DMS 273 (cell line): ENCODE results near the gene HLCS.

Source experiments
- DNase-seq: peaks from one replicate; lab custom pipeline; 2025; ENCODE audit not compliant: unreplicated experiment; lab: John Stamatoyannopoulos, UW

HLCS gene

DNA sequence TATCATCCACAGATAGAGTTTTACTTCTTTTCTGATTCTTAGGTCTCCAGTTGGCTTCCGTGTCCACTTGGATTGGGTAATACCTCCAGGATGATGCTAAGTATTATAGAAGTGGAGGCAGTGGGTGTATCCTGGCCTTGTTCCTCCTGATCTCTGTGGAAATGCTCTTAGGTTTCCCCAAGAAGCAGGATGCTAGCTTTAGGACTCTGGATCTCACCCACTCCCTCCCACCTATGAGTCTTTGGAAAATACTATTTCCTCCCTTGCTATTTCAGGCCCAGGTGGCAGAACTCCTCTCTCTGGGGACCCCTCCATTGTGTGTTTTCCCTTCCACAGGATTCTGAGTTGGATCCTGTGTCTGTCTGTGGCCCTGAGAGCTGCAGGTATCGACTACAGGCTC is 180.9 kb downstream of the HLCS start:
- no peak for DNase-seq

DNA sequence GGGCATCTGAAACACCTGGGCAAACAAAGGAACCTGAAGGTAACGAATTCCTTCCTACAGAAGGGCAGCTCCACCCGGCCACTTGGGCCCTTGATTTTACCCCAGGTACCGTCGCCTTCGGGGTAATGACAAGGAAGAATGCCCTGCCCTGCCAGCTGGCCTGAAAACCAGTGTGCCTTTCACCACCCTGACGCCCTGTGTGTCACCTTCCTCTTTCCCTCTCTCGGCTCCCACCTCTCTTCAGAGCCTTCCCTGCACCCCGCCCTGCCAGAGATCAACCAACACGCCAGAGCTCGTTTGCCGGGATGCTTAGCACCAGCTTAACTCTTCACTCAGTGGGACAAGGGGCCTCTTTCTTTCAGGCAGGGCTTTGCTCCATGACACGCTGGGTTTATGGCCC is 181.5 kb downstream of the HLCS start:
- no peak for DNase-seq

DNA sequence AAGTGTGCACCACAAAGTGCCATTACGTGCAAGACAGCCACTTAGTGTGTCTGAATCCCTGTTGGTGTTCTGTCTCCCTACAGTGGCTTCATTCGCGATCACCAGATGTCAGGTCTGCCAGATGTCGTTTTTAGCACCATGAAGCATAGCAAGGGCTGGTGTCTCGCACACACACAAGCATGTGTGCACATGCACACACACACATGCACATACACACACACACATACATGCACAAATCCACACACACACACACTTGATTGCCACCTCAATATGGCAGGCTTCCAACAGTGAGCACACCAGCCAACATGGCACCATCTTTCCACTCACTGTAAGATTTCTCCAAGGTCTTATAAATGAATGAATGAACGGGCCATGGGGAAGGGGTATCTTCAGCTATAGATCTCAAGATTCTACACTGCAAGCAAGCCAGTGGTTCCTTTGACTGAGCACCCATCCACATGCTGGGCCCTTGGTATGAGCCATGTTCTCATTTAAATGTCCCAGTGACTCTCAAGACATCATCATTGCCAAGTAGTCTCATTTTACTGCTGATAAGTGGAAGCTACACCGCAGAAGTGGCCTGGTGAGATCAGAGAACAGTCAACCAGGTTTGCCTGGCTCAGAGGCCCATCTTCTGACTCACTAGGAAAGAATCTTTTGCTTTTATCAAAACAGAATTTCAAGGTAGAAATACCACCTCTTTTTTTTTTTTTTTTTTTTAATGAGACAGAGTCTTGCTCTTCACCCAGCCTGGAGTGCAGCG is 182.7 kb downstream of the HLCS start:
- no peak for DNase-seq

DNA sequence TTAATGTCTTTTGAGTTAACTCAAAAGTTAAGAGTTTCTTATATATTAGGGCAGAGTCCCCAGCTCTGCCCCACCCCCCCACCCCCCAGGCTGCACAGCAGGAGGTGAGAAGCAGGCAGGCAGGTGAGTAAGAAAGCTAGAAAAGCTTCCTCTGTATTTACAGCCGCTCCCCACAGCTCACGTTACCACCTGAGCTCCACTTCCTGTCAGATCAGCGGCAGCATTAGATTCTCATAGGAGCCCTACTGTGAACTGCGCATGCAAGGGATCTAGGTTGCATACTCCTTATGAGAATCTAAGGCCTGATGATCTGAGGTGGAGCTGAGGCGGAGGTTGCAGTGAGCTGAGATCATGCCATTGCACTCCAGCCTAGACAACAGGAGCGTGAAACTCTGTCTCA is 185.6 kb downstream of the HLCS start:
- no peak for DNase-seq

DNA sequence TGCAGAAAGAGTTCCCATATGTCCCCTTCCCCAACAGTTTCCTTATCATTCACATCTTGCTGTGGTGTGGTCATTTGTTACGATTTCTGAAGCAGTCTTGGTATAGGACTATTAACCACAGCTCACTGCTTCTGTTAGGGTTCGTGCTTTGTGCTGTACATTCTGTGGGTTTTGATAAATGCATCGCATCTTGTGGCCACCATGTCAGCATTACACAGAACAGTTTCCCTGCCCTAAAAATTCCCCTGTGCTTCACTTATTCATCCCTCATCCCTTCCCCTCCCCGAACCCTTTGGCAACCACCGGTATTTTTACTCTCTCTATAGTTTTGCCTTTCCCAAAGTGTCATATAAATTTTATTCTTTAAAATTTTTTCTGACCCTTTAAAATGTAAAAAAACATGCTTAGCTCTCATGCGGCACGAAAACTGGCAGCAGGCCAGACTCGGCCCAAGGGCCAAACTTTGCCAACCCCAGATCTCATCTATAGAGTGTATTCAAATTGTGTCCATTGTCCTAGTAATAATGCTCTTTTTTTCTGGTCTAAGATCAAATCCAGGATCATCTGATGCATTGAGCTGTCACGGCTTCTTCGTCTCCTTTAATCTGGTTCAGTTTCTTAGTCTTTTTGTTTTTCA is 189.4 kb downstream of the HLCS start:
- DNase-seq: no peak

DNA sequence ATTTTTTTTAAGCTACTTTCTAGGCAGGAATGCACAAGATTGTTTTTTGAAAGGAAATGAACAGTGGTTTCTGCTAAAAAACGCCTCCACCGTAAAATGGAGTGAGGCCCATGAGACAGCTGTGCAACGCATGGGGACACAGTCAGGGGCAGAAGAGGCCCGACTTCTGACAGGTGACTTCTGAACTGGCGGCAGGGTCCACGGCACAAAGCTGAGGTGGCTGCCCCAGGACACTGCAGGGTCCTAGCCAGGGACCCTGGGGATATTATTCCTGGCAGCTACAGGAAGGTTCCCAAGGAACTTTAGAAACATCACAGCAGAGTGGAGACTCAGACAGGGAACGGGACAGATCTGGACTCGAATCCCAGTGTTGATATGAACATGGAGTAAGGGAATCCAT is 192.5 kb downstream of the HLCS start:
- no peak for DNase-seq

DNA sequence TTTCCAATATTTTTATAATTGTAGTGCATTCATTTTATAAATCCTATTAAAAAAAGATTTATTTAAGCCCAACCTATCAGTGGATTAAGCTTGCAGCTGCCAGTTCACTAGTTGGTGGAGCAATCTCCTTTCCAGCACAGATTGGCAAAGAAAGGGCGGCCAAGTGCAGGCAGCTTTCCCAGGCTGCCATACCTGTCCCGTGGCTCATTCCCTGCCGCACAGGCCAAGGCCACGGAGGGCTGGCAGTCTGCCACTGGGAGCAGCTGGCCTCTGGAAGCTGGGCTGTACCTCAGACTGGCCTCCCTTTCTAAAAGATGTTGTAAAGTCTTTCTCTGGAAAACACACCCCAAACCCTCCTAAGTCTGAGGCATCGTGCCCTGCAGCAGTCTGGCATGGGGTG is 193.4 kb downstream of the HLCS start:
- peak; percentile 89 for DNase-seq

DNA sequence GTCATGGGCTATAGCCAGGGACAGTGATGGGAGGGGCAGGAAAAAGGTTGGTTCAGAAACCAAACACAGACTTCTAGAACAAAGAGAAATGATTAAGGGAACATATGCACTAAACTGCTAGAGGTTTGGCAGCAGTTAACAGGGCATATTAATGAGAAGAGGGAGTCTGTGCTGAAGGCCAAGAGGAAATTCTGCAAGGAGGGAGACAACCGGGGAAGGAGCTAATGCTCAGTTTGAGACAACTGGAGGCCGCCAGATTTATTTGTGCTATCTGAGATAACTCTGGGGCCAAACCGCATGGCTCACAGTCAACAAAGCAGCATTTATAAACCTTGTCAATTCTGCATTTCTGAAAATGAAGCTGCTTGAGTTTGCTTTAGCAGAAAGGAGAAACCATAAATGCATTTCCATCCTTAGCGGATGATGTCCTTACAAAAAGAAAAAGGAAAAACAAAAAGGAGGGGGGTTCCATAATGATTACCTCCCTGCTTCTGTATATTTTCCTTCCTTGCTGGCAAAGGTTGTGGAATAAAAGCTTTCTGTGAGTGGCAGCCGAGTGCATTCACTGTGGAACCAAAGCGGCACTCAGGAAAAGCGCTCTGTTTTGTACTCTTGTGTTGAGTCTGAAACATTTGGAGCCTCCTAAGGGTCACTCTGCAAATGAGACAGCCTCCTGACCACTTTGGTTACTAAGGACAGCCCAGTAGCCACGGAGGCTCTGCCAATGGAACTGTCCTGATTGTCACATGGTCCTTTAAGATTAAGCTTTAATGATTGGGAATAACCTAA is 197.2 kb downstream of the HLCS start:
- DNase-seq: peak; percentile 59

DNA sequence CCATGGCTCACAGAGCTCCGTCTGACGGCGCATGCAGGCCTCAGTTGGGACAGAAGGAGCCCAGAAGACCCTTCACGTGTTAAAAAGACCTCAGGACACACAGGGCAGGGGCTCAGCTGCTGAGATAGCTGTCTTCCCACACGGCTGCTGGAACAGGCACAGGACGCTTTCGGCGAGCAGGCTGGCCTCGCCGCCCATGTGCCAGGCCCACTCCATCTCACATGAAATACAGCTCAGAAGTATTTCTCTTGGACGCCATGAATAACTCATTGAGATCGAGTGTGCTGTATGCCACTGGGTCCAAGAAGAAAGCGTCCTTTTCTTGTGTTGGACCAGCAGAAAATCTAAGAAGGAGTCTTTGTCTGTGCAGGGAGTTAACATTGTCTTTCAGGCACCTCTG is 198.0 kb downstream of the HLCS start:
- DNase-seq: no peak

DNA sequence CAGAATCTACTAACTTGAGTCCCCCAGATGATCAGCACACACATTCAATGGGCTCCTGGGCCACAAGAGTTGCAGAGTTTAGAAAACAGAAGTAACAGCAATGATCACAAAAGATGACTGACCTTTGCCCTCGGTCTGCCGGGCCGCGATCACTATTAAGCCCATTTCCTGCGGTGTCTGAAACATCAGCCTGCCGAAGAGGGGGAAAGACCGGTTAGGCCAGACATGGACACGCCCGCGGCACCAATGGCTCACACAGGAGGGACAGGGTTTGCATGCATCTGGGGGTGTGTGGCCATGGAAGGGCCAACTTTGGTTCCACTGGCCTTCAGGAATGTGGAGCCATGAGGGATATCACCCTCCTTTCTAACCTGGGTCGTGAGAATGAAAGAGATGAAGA is 199.4 kb downstream of the HLCS start:
- no peak for DNase-seq

DNA sequence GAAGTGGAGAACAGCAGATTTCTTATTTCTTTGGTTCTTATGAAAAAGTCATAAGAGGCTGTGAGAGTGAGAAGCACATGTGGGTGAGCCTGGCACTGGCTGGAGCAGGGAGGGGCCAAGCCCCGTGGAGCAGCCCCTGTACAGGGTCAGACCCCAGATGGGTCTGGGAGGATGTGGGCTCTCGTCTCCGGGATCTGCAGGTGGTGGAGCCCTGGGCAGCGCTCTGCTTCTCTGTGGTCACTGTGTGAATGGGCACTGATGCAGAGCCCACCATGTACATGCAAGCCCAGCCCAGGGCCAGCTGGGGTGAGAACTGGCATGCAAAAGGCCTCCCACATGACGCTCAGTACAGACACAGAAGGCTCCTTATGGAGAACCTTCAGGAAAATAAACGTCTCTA is 200.0 kb downstream of the HLCS start:
- DNase-seq: no peak

DNA sequence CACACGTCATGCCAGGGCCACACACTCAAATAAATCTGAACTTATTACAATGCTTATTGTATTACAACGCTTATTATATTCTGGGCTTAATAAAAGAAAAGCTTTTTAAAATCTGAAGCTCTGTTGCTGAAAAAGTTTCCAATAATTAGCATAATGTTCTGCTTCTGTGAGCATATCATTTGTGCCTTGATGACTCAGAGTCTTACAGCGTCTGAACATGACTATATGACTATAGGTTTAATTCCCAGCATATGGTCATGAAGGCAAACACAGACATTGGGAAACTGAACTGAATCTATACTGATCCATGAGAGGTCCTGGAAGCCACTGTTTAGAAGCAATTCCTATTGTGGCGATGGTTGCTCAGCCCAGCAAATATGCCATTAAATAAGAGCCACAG is 201.2 kb downstream of the HLCS start:
- no peak for DNase-seq

DNA sequence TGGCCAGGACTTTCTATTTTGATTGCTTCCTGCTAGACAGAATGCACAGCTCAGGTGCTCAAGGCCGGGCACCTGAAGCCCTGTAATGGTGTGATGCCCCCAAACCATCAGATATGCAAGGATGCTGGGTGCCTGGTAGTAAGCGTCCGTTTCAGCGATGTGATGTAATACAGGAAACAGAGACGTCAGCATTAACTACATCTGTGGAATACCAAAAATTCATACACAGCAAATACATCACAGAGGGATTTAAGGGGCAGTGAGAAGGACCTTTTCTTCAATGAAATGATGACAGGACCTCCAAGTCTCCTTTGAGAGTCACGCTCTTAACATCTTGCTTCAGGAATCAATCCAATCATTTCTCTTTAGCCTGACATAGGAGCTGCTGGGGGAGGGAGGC is 203.2 kb downstream of the HLCS start:
- no peak for DNase-seq

DNA sequence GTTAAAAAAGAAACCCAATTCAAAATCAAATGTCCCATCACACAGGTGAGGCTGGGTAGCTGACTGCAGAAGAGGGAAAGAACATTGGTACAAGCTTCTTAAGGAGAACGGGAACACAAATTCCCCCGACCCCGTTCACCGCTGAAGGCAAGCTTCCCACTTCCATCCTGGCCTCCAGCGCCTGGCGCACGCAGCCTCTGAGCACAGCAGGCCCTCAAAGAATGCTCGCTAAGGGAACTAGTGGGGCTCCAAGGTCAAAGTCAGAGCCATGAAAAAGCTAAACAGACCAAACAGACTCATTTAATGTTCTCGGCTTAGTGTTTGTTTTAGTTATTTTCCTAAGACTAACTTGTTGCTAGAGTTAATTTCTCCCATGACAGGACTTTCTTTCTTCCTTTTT is 203.8 kb downstream of the HLCS start:
- DNase-seq: no peak

DNA sequence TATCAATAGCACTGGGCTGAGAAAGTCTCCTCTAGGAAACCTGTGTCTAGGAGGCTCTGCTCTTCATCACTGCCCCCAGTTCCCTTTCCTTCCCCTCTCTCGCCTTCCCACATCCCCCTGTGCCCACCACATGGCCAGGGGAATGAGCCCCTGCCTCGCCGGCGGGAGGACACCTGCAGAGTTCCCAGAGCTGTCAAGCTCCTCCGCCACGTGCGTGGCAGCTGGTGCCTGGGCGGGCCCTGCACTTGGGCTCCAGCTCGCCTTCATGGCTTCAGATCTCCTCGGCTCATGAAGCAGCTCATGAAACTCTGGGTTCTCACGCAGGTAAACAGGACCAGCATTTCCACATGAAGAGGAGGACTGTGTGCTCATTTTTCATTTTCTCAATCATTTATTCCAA is 204.8 kb downstream of the HLCS start:
- DNase-seq: no peak

DNA sequence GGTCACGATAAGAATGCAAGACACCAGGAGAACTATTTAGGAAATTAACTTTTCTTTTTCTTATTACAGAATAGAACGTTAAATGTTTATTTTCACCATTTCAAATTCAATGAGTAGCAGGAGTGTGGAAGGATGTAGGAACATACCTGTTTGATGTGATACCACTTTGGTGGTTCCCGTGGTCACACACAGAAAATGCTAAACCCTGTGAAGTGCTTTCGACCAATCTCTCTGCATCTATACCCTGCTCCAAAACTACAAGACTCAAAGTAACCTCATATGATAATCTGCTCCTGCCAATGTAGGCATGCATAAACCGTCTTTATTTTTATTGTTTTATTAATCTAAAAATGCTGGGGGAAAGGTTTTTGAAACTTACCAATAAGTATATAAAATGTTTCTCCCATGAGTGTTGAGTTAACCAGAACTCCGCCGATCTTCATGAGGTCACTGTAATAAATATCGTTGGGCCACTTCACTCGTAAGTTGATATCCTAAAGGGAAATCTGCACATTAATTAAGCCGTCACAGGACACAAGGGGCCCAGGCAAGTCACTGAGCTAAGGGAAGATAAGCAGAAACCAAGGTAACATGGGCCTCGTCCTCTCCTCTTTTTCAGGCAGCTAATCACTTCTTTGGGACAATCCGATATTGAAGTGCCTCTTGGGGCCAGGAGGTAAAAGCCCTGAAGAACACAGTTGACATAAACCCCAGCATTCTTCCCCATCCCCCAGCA is 207.0 kb downstream of the HLCS start:
- DNase-seq: peak; percentile 8

DNA sequence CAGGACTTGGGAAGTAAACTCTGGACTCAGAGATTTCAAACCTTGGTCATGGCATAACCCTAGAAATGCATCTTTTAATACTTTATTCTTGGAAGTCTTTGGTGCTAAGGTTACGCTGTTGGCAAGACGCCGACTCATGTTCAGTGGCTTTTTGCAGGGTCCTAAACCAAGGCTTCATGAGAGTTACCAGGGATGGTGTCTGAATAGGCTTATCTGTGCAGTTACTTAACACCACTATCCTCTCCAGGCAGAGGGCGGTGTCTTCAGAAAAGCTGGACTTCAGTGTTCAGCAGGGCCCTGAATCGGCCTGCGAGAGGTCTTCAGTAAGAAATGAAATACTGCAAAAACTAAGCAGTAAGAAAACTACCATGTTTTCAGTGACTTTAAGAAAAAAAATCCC is 209.3 kb downstream of the HLCS start:
- DNase-seq: no peak

DNA sequence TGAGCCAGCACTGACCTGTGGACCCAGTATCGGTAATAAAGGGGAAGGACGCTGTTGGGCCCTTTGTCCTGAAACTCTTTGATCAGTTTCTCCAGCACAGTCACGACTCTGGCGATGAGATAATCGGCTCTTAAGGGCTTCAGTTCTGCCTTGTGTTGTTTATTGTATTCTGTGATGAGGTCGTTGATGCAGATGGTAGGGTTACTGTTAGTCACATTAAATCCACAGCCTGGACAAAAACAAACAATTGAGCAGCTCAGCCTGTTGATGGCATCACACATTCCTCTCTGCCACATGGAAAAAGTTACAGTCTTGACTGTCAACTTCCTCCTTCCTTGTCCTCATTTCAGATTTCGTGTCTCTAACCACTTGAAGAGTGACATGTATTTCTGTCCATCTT is 209.9 kb downstream of the HLCS start:
- no peak for DNase-seq

DNA sequence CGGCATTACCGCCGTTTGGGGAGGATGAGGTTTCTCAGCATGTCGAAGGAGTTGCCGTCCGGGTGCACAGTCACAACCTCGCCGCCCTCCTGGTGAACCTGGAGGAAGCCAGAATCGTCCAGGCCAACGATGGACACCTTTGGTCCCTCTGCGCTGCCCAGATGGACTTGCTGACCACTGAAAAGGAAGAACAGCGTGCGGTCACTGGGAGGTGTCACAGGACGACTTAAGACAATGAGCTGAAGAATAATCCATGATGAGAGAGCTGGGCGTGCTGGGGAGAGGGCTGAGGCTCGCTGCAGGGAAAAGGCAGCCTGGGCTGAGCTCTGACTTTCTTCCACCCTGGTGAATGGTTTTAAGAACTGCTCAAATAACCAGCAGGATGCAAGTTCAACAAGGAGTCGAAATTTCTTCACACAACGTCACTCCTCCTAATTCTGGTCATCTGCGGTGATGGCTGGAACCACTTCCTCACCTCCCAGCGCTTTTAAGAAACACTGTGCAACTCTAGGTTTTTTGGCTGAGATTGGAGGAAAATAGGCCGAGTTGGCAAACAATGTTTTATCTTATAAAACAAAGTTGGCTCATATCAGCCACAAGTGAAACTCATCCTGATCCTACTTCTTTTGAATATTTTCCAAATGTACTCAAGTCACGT is 212.1 kb downstream of the HLCS start:
- no peak for DNase-seq

DNA sequence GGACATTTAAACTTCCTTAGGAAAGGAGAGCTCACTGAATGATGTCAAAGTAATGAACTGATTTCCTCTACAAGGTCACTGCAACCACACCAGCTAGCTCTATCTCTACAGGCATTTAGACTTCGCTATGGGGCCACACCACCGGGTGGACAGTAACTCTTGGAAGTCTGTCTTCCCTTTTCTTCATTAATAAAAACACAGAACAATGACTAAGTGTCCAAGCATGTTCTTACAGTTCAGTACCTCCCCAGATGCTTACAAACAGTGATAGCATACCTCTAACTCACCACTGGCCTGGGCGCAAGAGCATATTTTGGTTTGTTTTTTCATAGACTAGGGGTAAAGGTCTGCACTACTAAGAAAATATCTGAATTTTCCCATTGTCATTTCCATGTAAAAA is 212.9 kb downstream of the HLCS start:
- no peak for DNase-seq

DNA sequence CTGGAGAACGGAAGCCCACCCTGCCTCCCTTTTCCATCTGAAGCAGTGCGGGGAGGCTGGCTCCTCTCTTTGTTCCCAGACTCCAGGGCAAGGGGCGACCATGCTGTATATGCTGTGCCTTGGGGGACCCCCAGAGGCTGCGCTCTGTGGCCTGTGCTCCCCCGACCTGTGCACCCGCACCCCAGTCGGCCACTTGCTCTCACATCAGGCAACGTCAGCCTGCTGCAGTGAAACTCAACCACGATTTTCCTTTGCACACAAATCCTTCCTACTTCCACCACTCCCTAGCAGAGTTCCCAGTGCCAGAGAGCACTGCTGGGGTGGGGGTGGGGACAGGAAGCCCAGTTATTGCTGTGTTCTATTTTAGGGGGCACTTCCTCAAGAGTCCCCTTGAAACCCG is 215.1 kb downstream of the HLCS start:
- DNase-seq: no peak
